B cell (primary cell): ENCODE measurements around the gene TESMIN.

Experiments used
- EZH2 ChIP-seq: IDR thresholded peaks from 2 replicates; pipeline ENCODE4 v1.6.1; 2012; ENCODE audit warnings: borderline replicate concordance, low read depth, mild to moderate bottlenecking, moderate library complexity, low read length; ENCODE audit not compliant: insufficient read depth, poor library complexity, severe bottlenecking
- TF ChIP-seq, protein P1 (sequence below): fragments of 200-600 bp; IDR thresholded peaks from one replicate; pipeline ENCODE4 v1.8.0; 2022; ENCODE audit warnings: antibody characterized with exemption, mild to moderate bottlenecking

DNA sequence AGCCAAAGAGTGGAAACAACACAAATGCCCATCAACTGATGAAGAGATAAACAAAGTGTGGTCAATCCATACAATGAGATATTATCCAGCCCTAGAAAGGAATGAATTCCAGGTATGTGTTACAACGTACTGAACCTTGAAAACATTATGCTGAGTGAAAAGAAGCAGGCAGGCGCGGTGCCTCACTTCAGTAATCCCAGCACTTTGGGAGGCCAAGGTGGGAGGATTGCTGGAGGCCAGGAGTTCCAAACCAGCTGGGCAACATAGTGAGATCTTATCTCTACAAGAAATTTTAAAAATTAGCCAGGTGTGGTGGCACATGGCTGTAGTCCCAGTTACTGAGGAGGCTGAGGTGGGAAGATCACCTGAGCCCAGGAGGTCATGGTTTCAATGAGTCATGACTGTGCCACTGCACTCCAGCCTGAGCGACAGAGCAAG is 24.6 kb upstream of the TESMIN start:
- TF ChIP-seq, protein P1, sequence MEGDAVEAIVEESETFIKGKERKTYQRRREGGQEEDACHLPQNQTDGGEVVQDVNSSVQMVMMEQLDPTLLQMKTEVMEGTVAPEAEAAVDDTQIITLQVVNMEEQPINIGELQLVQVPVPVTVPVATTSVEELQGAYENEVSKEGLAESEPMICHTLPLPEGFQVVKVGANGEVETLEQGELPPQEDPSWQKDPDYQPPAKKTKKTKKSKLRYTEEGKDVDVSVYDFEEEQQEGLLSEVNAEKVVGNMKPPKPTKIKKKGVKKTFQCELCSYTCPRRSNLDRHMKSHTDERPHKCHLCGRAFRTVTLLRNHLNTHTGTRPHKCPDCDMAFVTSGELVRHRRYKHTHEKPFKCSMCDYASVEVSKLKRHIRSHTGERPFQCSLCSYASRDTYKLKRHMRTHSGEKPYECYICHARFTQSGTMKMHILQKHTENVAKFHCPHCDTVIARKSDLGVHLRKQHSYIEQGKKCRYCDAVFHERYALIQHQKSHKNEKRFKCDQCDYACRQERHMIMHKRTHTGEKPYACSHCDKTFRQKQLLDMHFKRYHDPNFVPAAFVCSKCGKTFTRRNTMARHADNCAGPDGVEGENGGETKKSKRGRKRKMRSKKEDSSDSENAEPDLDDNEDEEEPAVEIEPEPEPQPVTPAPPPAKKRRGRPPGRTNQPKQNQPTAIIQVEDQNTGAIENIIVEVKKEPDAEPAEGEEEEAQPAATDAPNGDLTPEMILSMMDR, result no peak
- TF ChIP-seq EZH2, result no peak
